Epithelial cell of proximal tubule (primary cell): ENCODE results near the gene SPAG16. TPM values are rescaled to one million over a fixed set of nuclear protein-coding genes. Genes with fewer than 3 reads are reported as not detected.
"Not testable (repeated sequence)": the region's sequence is repeated elsewhere in the genome, so short reads cannot be mapped to it uniquely, and the experiment has no call there.

Experiments
- DNase-seq: peaks from one replicate; pipeline ENCODE4 v3.0.0-alpha.2; 2011; ENCODE audit warnings: low read depth
- H3K4me3 ChIP-seq: 2 replicates; pipeline ENCODE4 v1.5.1; 2011; ENCODE audit warnings: low read depth, mild to moderate bottlenecking, low read length
- CTCF ChIP-seq: conservative IDR thresholded peaks from 2 replicates; pipeline ENCODE4 v1.5.1; 2012; ENCODE audit warnings: low read depth, mild to moderate bottlenecking, low read length
- total RNA-seq: library from RNA; depleted of rRNA; stranded (reverse); fragments of >200 nt; gene quantifications from 2 replicates; pipeline ENCODE4 v1.2.3, GENCODE V29; 2015

The SPAG16 gene
- total RNA-seq, 1 donor from 2014 or later: 25.5 TPM

- DNase-seq: no peak
- no peak overlapping the region for H3K4me3 ChIP-seq
- TF ChIP-seq CTCF: no peak
These were observed 17.8 kb upstream of the SPAG16 start for GRCh38 chr2:213266421-213266820.

- H3K4me3 ChIP-seq: no peak overlapping the region
- TF ChIP-seq CTCF: no peak
- DNase-seq: no peak
These were observed 12.3 kb upstream of the SPAG16 start for GRCh38 chr2:213271947-213272346.

- no peak overlapping the region for H3K4me3 ChIP-seq
- no peak for DNase-seq
- no peak for TF ChIP-seq CTCF
These were observed 10.1 kb upstream of the SPAG16 start for GRCh38 chr2:213274143-213274542.

- no peak overlapping the region for H3K4me3 ChIP-seq
- no peak for DNase-seq
- TF ChIP-seq CTCF: no peak
These were observed 9.0 kb upstream of the SPAG16 start for GRCh38 chr2:213275265-213275664.

GRCh38 chr2:213277134-213277533, 7.1 kb upstream of the SPAG16 start:
- H3K4me3 ChIP-seq, DNase-seq: not testable (repeated sequence)

GRCh38 chr2:213279116-213279620, 5.1 kb upstream of the SPAG16 start:
- TF ChIP-seq CTCF: no peak
- DNase-seq: no peak
- no peak overlapping the region for H3K4me3 ChIP-seq

GRCh38 chr2:213279971-213280370, 4.3 kb upstream of the SPAG16 start:
- H3K4me3 ChIP-seq: no peak overlapping the region
- no peak for TF ChIP-seq CTCF

More at GRCh38 chr2:213279971-213280370, 4.3 kb upstream of the SPAG16 start:
- no peak for DNase-seq
